ENCODE results near the gene MAPKAP1.

- TF ChIP-seq POLR2A (IDR thresholded peaks at IDR 0.05; ENCODE audit: low read length): no peak
- TF ChIP-seq GATA1 (IDR thresholded peaks at IDR 0.05; ENCODE audit: low read depth, low read length): no peak
These were observed 223.3 kb downstream of the MAPKAP1 start for GRCh38 chr9:125483697-125484096.
